Type B pancreatic cell (in vitro differentiated cells): Measurements from ENCODE around the gene KRTAP5-7. TPM values are rescaled to one million over a fixed set of nuclear protein-coding genes. Genes with fewer than 3 reads are reported as not detected.

Source experiments
- DNase-seq: peaks from one replicate; pipeline ENCODE4 v3.0.0; 2021; ENCODE audit warnings: mixed read lengths; ENCODE audit not compliant: unreplicated experiment; ENCODE audit errors: extremely low spot score
- H3K27ac Mint-ChIP-seq: 2 replicates; pipeline ENCODE4 v1.8.0; 2021; ENCODE audit warnings: mild to moderate bottlenecking, mixed read lengths
- H3K27me3 Mint-ChIP-seq: 2 replicates; pipeline ENCODE4 v1.8.0; 2021; ENCODE audit warnings: mixed read lengths
- H3K36me3 Mint-ChIP-seq: 2 replicates; pipeline ENCODE4 v1.8.0; 2021; ENCODE audit warnings: mixed read lengths
- H3K4me1 Mint-ChIP-seq: one replicate; pipeline ENCODE4 v1.8.0; 2021; ENCODE audit warnings: mixed read lengths; ENCODE audit not compliant: unreplicated experiment
- H3K4me3 Mint-ChIP-seq: 2 replicates; pipeline ENCODE4 v1.8.0; 2021; ENCODE audit warnings: mild to moderate bottlenecking, mixed read lengths
- H3K9me3 Mint-ChIP-seq: 2 replicates; pipeline ENCODE4 v1.8.0; 2021; ENCODE audit warnings: mixed read lengths
- total RNA-seq: library from RNA; stranded (reverse); gene quantifications from 2 replicates; pipeline ENCODE4 v1.2.1, GENCODE V29; 2021; ENCODE audit warnings: low replicate concordance
- TF ChIP-seq, protein P1 (sequence below): fragments of 200-600 bp; sonication (generic); conservative IDR thresholded peaks from 2 replicates; pipeline ENCODE4 v1.5.0; 2021; ENCODE audit warnings: antibody characterized with exemption, mild to moderate bottlenecking

KRTAP5-7 gene
- total RNA-seq, 1 donor from 2014 or later, result not detected

DNA sequence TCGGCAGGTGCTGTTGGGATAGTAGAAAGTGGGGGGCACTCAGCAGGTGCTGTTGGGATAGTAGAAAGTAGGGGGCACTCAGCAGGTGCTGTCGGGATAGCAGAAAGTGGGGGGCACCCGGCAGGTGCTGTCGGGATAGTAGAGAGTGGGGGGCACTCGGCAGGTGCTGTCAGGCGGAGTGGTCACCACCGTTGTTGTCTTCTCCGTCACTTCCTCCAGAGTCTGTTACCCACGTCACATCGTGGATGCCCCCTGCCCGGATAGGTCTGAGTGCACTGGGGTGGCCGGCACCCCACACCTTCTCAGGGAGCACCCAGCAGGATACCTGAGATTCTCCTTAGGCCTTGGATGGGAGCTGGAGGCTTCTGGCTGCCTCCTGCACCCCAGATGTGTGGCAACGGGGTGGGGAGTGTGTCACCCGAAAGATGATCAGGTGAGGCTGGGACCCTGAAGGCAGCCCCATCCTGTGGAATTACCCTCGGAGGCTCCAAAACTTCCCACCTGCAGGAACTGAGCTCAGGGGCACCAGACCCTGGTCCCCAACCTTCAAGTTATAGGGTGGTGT is 24.1 kb upstream of the KRTAP5-7 start:
- H3K36me3 Mint-ChIP-seq, result peaks cover 20% of the 10 kb centered on the region
- no peak overlapping the region for H3K4me3 Mint-ChIP-seq
- peaks cover 5% of the 10 kb centered on the region for H3K9me3 Mint-ChIP-seq
- no peak overlapping the region for H3K27ac Mint-ChIP-seq
- TF ChIP-seq, protein P1, sequence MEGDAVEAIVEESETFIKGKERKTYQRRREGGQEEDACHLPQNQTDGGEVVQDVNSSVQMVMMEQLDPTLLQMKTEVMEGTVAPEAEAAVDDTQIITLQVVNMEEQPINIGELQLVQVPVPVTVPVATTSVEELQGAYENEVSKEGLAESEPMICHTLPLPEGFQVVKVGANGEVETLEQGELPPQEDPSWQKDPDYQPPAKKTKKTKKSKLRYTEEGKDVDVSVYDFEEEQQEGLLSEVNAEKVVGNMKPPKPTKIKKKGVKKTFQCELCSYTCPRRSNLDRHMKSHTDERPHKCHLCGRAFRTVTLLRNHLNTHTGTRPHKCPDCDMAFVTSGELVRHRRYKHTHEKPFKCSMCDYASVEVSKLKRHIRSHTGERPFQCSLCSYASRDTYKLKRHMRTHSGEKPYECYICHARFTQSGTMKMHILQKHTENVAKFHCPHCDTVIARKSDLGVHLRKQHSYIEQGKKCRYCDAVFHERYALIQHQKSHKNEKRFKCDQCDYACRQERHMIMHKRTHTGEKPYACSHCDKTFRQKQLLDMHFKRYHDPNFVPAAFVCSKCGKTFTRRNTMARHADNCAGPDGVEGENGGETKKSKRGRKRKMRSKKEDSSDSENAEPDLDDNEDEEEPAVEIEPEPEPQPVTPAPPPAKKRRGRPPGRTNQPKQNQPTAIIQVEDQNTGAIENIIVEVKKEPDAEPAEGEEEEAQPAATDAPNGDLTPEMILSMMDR, result no peak
- DNase-seq, result no peak
- H3K4me1 Mint-ChIP-seq, result peaks cover 14% of the 10 kb centered on the region
- no peaks in the 10 kb centered on the region for H3K27me3 Mint-ChIP-seq

DNA sequence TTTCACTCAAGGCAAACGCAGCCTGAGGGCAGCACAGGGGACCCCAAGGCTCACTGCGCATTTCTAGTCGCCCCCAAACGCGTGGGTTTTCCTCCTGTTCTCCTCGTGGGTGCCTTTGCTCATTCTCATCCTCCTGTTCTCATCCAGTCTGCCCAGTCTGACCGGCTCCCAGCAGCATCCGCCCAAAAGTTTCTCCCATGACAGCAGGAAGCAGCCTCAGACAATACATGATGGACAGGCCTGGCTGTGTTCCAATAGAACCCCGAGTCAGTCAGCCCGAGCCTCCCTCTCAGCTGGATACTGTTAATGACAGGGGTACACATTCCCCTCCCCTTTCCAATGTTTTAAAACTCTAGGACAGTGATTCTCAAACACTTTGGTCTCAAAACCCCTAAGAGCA is 22.5 kb upstream of the KRTAP5-7 start:
- no peak for DNase-seq
- Mint-ChIP-seq H3K27me3 (no peaks in the 10 kb centered on the region), H3K27ac (peak overlapping the region; percentile 77), H3K4me3 (peak overlapping the region; percentile 64), H3K9me3 (peaks cover 12% of the 10 kb centered on the region), H3K36me3 (peaks cover 16% of the 10 kb centered on the region), H3K4me1 (peaks cover 14% of the 10 kb centered on the region)
- TF ChIP-seq, protein P1, result no peak

DNA sequence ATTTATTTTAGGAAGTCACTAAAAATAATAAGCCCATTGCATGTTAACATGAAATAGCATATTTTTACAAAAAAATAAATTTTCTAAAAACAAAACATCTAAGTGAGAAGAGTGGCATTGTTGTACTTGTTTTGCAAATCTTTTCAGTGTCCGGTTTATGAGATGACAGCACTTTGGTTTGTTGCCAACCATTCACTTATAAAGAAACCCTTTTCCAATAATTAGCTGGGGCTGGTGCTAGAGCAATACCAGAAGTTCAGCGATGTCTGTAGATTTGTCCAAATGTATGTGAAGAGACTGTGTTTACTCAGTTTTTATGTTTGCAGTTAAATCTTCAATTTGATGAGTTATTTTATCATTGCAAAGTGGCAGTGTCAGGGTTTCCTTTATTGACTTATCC is 22.1 kb upstream of the KRTAP5-7 start:
- Mint-ChIP-seq H3K27ac (peak overlapping the region; percentile 77), H3K4me3 (no peak overlapping the region), H3K36me3 (peaks cover 19% of the 10 kb centered on the region)

DNA sequence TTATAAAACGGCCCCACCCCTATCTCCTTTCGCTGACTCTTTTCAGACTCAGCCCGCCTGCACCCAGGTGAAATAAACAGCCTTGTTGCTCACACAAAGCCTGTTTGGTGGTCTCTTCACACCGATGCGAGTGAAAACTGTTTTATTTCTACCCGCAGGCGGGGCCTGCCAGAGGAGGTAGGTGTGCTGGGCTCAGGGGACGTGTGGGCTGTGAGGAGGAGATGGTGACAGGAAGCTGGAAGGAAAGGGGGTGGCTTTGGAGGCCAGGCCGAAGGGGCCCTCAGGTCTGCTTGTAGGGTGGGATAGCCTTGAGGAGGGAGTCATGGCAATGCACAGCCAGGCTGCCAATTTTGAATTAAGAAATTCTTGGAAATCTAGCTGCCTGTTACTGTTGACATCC is 21.3 kb upstream of the KRTAP5-7 start:
- DNase-seq, result no peak
- peak overlapping the region; percentile 19 for H3K27ac Mint-ChIP-seq
- no peak overlapping the region for H3K4me3 Mint-ChIP-seq

More for the DNA sequence above, 22.1 kb upstream of the KRTAP5-7 start:
- Mint-ChIP-seq H3K27me3 (no peaks in the 10 kb centered on the region), H3K4me1 (peaks cover 14% of the 10 kb centered on the region), H3K9me3 (peaks cover 16% of the 10 kb centered on the region)
- DNase-seq, result no peak
- TF ChIP-seq, protein P1, result no peak

DNA sequence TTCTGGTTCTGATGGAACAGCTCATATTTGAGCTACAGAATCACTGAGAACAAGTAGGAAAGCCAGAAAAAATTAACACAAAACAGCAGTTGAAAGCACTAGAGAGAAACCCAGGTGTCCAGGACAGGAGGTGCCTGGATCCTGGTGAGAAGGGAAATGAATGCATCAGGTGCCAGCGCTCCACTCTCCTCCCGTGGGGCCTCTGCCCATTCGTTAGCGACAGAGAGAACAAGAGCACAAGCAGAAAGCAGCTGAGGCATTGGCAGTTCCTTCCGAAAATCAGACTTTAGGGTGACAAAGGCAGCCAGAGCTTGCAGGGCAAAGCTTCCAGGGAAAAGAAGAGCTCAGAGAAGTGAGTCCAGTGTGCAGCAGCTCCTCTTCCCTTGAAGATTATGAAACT is 20.0 kb upstream of the KRTAP5-7 start:
- TF ChIP-seq, protein P1, result no peak
- peaks cover 14% of the 10 kb centered on the region for H3K4me1 Mint-ChIP-seq
- no peak overlapping the region for H3K4me3 Mint-ChIP-seq
- H3K27me3 Mint-ChIP-seq, result no peaks in the 10 kb centered on the region
- H3K36me3 Mint-ChIP-seq, result peaks cover 14% of the 10 kb centered on the region
- DNase-seq, result no peak
- no peak overlapping the region for H3K27ac Mint-ChIP-seq
- H3K9me3 Mint-ChIP-seq, result peaks cover 18% of the 10 kb centered on the region

More for the DNA sequence above, 21.3 kb upstream of the KRTAP5-7 start:
- Mint-ChIP-seq H3K27me3 (no peaks in the 10 kb centered on the region), H3K9me3 (peaks cover 18% of the 10 kb centered on the region), H3K4me1 (peaks cover 14% of the 10 kb centered on the region), H3K36me3 (peaks cover 14% of the 10 kb centered on the region)
- TF ChIP-seq, protein P1, result no peak
